HL-60 (cell line): ENCODE data around the gene ISLR2.

Experiments used
- DNase-seq, 2 experiments: peaks; one replicate each; pipeline ENCODE4 v3.0.0-alpha.2; 2010 to 2020; ENCODE audit warnings: low read depth in 1 of 2, low spot score in 1 of 2
- H3K27ac ChIP-seq: fragments of 250-450 bp; sonication (Bioruptor Pico); replicated peaks from 2 replicates; pipeline ENCODE4 v1.5.1; 2020; ENCODE audit warnings: mild to moderate bottlenecking, moderate library complexity
- H3K27me3 ChIP-seq: fragments of 250-450 bp; sonication (Bioruptor Pico); 2 replicates; pipeline ENCODE4 v1.5.1; 2021; ENCODE audit warnings: mild to moderate bottlenecking, moderate library complexity; ENCODE audit not compliant: insufficient read depth, poor library complexity, severe bottlenecking
- H3K4me3 ChIP-seq: replicated peaks from 2 replicates; pipeline ENCODE4 v1.5.1; 2011; ENCODE audit warnings: mild to moderate bottlenecking, control low read depth, low read length; ENCODE audit not compliant: insufficient read depth
- GABPA ChIP-seq: IDR thresholded peaks from 2 replicates; pipeline ENCODE4 v1.6.1; 2012; ENCODE audit warnings: low read depth
- POLR2AphosphoS5 ChIP-seq: IDR thresholded peaks from 2 replicates; pipeline ENCODE4 v1.6.1; 2012; ENCODE audit warnings: low read depth
- SPI1 ChIP-seq: IDR thresholded peaks from 2 replicates; pipeline ENCODE4 v1.6.1; 2012; ENCODE audit warnings: low read depth, mild to moderate bottlenecking, borderline replicate concordance
- TF ChIP-seq, protein P1 (sequence below): IDR thresholded peaks from 2 replicates; pipeline ENCODE4 v1.6.1; 2012; ENCODE audit warnings: low read depth; ENCODE audit not compliant: insufficient replicate concordance
- TF ChIP-seq, protein P2 (sequence below): IDR thresholded peaks from one replicate; pipeline ENCODE4 v1.5.1; 2011; ENCODE audit warnings: low read length, control low read depth, inconsistent platforms; ENCODE audit not compliant: insufficient read depth

Gene ISLR2

DNA sequence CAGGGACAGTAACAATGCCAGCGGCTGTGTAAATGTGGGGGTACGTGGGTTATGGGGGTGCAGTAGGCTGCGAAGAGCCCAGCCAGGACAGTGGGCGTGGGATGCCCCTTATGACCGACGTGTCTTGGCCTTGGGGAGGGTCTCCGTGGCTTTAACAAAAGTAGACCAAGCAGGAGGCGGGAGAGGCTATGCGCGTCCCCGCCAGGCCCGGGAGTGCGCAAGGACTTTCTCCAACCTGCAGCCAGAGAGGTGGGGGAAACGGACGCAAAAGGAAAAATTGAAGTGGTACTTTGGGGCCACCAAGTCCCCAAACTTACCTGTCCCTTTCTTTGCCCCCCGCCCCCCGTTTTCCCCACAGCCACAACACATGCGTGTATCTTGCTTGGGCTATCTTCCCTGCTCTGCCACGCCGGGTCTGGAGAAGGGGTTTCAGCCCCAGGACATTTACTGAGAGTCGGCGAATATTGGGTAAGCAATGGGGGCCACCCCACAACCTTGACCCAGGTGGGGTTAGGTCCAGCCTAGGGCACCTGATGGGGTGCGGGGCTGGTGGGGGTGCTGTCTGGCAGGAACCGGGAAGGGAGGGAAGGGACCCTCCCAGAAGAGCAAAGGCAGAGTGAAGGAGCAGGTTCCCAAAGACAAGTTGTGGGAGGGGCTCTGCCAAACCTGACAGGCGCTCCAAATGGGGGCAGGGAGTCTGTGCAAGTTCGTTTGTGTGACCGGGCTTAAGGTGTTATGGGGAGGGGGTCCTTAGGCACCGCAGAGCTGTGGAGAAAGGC, 652 bp downstream of the ISLR2 start:
- H3K27ac ChIP-seq = no peak overlapping the region
- peaks cover 81% of the 10 kb centered on the region for H3K27me3 ChIP-seq
- H3K4me3 ChIP-seq = no peak overlapping the region
- DNase-seq = no peak
- TF ChIP-seq GABPA (no peak), POLR2AphosphoS5 (no peak), SPI1 (no peak)
- TF ChIP-seq, protein P1, sequence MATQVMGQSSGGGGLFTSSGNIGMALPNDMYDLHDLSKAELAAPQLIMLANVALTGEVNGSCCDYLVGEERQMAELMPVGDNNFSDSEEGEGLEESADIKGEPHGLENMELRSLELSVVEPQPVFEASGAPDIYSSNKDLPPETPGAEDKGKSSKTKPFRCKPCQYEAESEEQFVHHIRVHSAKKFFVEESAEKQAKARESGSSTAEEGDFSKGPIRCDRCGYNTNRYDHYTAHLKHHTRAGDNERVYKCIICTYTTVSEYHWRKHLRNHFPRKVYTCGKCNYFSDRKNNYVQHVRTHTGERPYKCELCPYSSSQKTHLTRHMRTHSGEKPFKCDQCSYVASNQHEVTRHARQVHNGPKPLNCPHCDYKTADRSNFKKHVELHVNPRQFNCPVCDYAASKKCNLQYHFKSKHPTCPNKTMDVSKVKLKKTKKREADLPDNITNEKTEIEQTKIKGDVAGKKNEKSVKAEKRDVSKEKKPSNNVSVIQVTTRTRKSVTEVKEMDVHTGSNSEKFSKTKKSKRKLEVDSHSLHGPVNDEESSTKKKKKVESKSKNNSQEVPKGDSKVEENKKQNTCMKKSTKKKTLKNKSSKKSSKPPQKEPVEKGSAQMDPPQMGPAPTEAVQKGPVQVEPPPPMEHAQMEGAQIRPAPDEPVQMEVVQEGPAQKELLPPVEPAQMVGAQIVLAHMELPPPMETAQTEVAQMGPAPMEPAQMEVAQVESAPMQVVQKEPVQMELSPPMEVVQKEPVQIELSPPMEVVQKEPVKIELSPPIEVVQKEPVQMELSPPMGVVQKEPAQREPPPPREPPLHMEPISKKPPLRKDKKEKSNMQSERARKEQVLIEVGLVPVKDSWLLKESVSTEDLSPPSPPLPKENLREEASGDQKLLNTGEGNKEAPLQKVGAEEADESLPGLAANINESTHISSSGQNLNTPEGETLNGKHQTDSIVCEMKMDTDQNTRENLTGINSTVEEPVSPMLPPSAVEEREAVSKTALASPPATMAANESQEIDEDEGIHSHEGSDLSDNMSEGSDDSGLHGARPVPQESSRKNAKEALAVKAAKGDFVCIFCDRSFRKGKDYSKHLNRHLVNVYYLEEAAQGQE = no peak
- TF ChIP-seq, protein P2, sequence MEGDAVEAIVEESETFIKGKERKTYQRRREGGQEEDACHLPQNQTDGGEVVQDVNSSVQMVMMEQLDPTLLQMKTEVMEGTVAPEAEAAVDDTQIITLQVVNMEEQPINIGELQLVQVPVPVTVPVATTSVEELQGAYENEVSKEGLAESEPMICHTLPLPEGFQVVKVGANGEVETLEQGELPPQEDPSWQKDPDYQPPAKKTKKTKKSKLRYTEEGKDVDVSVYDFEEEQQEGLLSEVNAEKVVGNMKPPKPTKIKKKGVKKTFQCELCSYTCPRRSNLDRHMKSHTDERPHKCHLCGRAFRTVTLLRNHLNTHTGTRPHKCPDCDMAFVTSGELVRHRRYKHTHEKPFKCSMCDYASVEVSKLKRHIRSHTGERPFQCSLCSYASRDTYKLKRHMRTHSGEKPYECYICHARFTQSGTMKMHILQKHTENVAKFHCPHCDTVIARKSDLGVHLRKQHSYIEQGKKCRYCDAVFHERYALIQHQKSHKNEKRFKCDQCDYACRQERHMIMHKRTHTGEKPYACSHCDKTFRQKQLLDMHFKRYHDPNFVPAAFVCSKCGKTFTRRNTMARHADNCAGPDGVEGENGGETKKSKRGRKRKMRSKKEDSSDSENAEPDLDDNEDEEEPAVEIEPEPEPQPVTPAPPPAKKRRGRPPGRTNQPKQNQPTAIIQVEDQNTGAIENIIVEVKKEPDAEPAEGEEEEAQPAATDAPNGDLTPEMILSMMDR = no peak

DNA sequence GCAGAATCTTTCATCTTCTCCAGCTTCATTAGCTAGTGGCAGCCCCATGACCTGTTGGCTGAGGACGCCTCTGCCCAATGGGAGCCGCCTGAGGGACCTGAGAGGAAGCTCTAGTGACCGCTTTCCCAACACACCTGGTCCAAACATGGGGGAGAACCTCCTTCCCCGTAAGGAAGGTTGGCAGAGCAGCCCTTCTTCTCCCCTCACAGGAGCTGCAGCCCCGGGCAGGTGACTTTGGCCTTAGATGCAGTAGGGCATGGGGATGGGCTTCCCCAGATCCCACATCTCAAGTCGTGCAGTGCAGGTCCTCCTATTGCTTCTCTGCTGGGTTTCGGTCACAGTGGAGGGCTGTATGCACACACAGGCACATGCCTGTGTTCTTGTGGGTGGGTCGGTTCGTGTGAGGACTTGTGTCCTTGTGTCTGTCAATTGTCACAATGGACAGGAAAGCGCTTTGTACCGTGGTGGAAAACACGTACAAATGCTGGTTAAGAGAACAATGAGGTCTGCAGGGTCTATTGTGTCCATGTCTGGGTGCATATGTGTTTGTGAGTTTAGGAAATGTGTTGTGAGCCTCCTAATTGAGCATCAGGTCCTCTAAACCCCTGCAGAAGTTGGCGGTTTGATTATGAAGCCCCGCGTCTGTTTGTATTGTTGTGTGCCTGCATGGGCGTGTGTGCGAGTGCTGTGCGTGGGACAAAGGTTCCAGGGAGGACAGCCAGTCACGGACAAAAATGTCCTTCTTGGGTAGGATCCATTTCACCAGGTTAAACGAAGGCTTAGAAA, 1.4 kb downstream of the ISLR2 start:
- no peak for DNase-seq
- H3K27me3 ChIP-seq = peaks cover 85% of the 10 kb centered on the region
- TF ChIP-seq POLR2AphosphoS5 (no peak), SPI1 (no peak), GABPA (no peak)
- TF ChIP-seq, protein P1 = no peak
- TF ChIP-seq, protein P2 = no peak
- no peak overlapping the region for H3K4me3 ChIP-seq
- H3K27ac ChIP-seq = no peak overlapping the region

DNA sequence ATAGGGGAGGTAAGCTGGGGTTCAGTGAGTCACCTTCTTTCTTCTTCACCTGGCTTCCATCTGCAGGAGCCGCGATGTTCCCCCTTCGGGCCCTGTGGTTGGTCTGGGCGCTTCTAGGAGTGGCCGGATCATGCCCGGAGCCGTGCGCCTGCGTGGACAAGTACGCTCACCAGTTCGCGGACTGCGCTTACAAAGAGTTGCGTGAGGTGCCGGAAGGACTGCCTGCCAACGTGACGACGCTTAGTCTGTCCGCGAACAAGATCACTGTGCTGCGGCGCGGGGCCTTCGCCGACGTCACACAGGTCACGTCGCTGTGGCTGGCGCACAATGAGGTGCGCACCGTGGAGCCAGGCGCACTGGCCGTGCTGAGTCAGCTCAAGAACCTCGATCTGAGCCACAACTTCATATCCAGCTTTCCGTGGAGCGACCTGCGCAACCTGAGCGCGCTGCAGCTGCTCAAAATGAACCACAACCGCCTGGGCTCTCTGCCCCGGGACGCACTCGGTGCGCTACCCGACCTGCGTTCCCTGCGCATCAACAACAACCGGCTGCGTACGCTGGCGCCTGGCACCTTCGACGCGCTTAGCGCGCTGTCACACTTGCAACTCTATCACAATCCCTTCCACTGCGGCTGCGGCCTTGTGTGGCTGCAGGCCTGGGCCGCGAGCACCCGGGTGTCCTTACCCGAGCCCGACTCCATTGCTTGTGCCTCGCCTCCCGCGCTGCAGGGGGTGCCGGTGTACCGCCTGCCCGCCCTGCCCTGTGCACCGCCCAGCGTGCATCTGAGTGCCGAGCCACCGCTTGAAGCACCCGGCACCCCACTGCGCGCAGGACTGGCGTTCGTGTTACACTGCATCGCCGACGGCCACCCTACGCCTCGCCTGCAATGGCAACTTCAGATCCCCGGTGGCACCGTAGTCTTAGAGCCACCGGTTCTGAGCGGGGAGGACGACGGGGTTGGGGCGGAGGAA, 2.6 kb downstream of the ISLR2 start:
- TF ChIP-seq POLR2AphosphoS5 (no peak), SPI1 (no peak), GABPA (no peak)
- TF ChIP-seq, protein P1 = no peak
- TF ChIP-seq, protein P2 = no peak
- Histone ChIP-seq H3K27ac (no peak overlapping the region), H3K27me3 (peaks cover 90% of the 10 kb centered on the region), H3K4me3 (no peak overlapping the region)
- DNase-seq = no peak
